Breast epithelium (tissue), 4 donors: Measurements from ENCODE around the gene HDAC9. TPM values are rescaled to one million over a fixed set of nuclear protein-coding genes. Genes with fewer than 3 reads are reported as not detected.

Experiments used
- DNase-seq, 2 donors: peaks; one replicate each; pipeline ENCODE4 v3.0.0-alpha.2; 2019; ENCODE audit warnings: low spot score in 2 of 2
- H3K27ac ChIP-seq, 2 donors: fragments of 200-600 bp; sonication (generic) in 1 of 2; one replicate each; pipeline ENCODE4 v1.5.1; 2016 to 2019; ENCODE audit warnings: mild to moderate bottlenecking in 1 of 2
- H3K27me3 ChIP-seq, 2 donors: fragments of 200-600 bp; sonication (generic) in 1 of 2; one replicate each; pipeline versions ENCODE4 v1.5.1 to v1.6.0; 2017 to 2019; ENCODE audit warnings: control low read depth in 1 of 2, mild to moderate bottlenecking in 1 of 2
- H3K36me3 ChIP-seq: fragments of 200-600 bp; one replicate; pipeline ENCODE4 v1.5.1; 2019
- H3K4me1 ChIP-seq, 2 donors: fragments of 200-600 bp; sonication (generic); one replicate each; pipeline ENCODE4 v1.5.1; 2016 to 2019; ENCODE audit warnings: control low read depth in 1 of 2
- H3K4me3 ChIP-seq, 3 donors: fragments of 200-600 bp; sonication (generic); 1 replicate in 2 of 3; 2 replicates in 1 of 3; pipeline ENCODE4 v1.5.1; 2016 to 2019; ENCODE audit warnings: mild to moderate bottlenecking in 3 of 3, moderate library complexity in 2 of 3
- H3K9me3 ChIP-seq, 2 donors: fragments of 200-600 bp; sonication (generic) in 1 of 2; one replicate each; pipeline ENCODE4 v1.5.1; 2016 to 2019; ENCODE audit warnings: control low read depth in 1 of 2
- CTCF ChIP-seq, 3 donors: fragments of 450-650 bp; IDR thresholded peaks; one replicate each; pipeline ENCODE4 v1.5.1; 2016 to 2017; ENCODE audit warnings: antibody characterized with exemption in 3 of 3, mild to moderate bottlenecking in 3 of 3, moderate library complexity in 3 of 3
- POLR2A ChIP-seq: fragments of 450-650 bp; IDR thresholded peaks from one replicate; pipeline ENCODE4 v1.6.1; 2016; ENCODE audit warnings: antibody characterized with exemption, mild to moderate bottlenecking, moderate library complexity
- POLR2AphosphoS5 ChIP-seq, 3 donors: sonication (generic); formaldehyde crosslinking; IDR thresholded peaks; one replicate each; pipeline ENCODE4 v1.6.1; 2017; ENCODE audit warnings: antibody characterized with exemption in 3 of 3
- intact Hi-C: fragments of 100-400 bp; cut with DNase I; formaldehyde crosslinking; loops from one replicate; pipeline ENCODE4 v1.15.1; 2023; ENCODE audit warnings: low total_unique reads
- total RNA-seq, 3 donors: library from RNA; depleted of rRNA; stranded (reverse); fragments of >200 nt; gene quantifications; one replicate each; pipeline ENCODE4 v1.1.0, GENCODE V29; 2016

HDAC9 gene
- total RNA-seq, 3 donors from 2014 or later = 7.2 to 27.5 (median 7.3) TPM

GRCh38 chr7:18559756-18560155 lies 64.2 kb downstream of the HDAC9 start:
- H3K27me3 ChIP-seq = no peaks in the 10 kb centered on the region
- no peak for DNase-seq
- H3K27ac ChIP-seq = no peak overlapping the region
- no peaks in the 10 kb centered on the region for H3K4me1 ChIP-seq
- intact Hi-C loops = no loop called here
- no peaks in the 10 kb centered on the region for H3K36me3 ChIP-seq
- H3K9me3 ChIP-seq = no peaks in the 10 kb centered on the region
- no peak overlapping the region for H3K4me3 ChIP-seq
- TF ChIP-seq POLR2A (no peak), CTCF (IDR thresholded peaks at IDR 0.05) (no peak), POLR2AphosphoS5 (IDR thresholded peaks at IDR 0.05) (no peak)

- H3K4me3 ChIP-seq = no peak overlapping the region
- TF ChIP-seq POLR2A (no peak), POLR2AphosphoS5 (IDR thresholded peaks at IDR 0.05) (no peak), CTCF (IDR thresholded peaks at IDR 0.05) (no peak)
- no peaks in the 10 kb centered on the region for H3K4me1 ChIP-seq
- DNase-seq = no peak
- no peaks in the 10 kb centered on the region for H3K9me3 ChIP-seq
- H3K27me3 ChIP-seq = no peaks in the 10 kb centered on the region
- H3K36me3 ChIP-seq = no peaks in the 10 kb centered on the region
- H3K27ac ChIP-seq = no peak overlapping the region
- intact Hi-C loops = no loop called here
These were observed 69.2 kb downstream of the HDAC9 start for GRCh38 chr7:18564779-18565178.

GRCh38 chr7:18565337-18565736 lies 69.8 kb downstream of the HDAC9 start:
- H3K27ac ChIP-seq = no peak overlapping the region
- H3K27me3 ChIP-seq = no peaks in the 10 kb centered on the region
- DNase-seq = no peak
- no peak overlapping the region for H3K4me3 ChIP-seq
- no peaks in the 10 kb centered on the region for H3K36me3 ChIP-seq
- intact Hi-C loops = no loop called here
- no peaks in the 10 kb centered on the region for H3K4me1 ChIP-seq
- TF ChIP-seq CTCF (IDR thresholded peaks at IDR 0.05) (no peak), POLR2AphosphoS5 (IDR thresholded peaks at IDR 0.05) (no peak), POLR2A (no peak)
- H3K9me3 ChIP-seq = no peaks in the 10 kb centered on the region

- no peaks in the 10 kb centered on the region for H3K9me3 ChIP-seq
- TF ChIP-seq POLR2AphosphoS5 (IDR thresholded peaks at IDR 0.05) (no peak), POLR2A (no peak), CTCF (IDR thresholded peaks at IDR 0.05) (no peak)
- no peaks in the 10 kb centered on the region for H3K36me3 ChIP-seq
- no peaks in the 10 kb centered on the region for H3K27me3 ChIP-seq
- H3K4me3 ChIP-seq = no peak overlapping the region
- no peak for DNase-seq
- H3K4me1 ChIP-seq = no peaks in the 10 kb centered on the region
- intact Hi-C loops = no loop called here
- no peak overlapping the region for H3K27ac ChIP-seq
These were observed 70.7 kb downstream of the HDAC9 start for GRCh38 chr7:18566205-18566604.

- Histone ChIP-seq H3K36me3 (no peaks in the 10 kb centered on the region), H3K27me3 (no peaks in the 10 kb centered on the region), H3K4me1 (no peaks in the 10 kb centered on the region), H3K4me3 (no peak overlapping the region), H3K27ac (no peak overlapping the region), H3K9me3 (no peaks in the 10 kb centered on the region)
- DNase-seq = no peak
- intact Hi-C loops = no loop called here
- no peak for TF ChIP-seq CTCF (IDR thresholded peaks at IDR 0.05)
- no peak for TF ChIP-seq POLR2A
- TF ChIP-seq POLR2AphosphoS5 (IDR thresholded peaks at IDR 0.05) = no peak
These were observed 71.3 kb downstream of the HDAC9 start for GRCh38 chr7:18566829-18567228.
